ENCODE measurements around the gene COBL. TPM values are rescaled to one million over a fixed set of nuclear protein-coding genes. Genes with fewer than 3 reads are reported as not detected.

Gene COBL
- polyA plus RNA-seq, 1 donor (not counting 4 experiments of a cell fraction or from before 2014, with no cell fraction given) = 4.5 TPM

GRCh38 chr7:51314726-51315125 lies 1.9 kb downstream of the COBL start:
- DNase-seq (ENCODE audit: low read depth, low spot score) (no peak), FAIRE-seq (no peak)
- Histone ChIP-seq H3K4me3 (ENCODE audit: control insufficient read depth in 2 of 3, extremely low read depth in 1 of 3, insufficient read depth in 2 of 3, low read depth in 1 of 3, low read length in 3 of 3) (no peak overlapping the region), H3K9ac (ENCODE audit: control insufficient read depth, extremely low read depth, insufficient read depth, low read length) (no peak overlapping the region), H3K9me1 (ENCODE audit: control insufficient read depth, extremely low read depth, insufficient read depth, low read length) (no peaks in the 10 kb centered on the region), H3K9me3 (ENCODE audit: control insufficient read depth, low read depth, low read length) (no peaks in the 10 kb centered on the region), H3K27me3 (ENCODE audit: control insufficient read depth, extremely low read depth, insufficient read depth, low read length) (no peaks in the 10 kb centered on the region), H3K27ac (ENCODE audit: control insufficient read depth, insufficient read depth, low read length) (no peak overlapping the region), H4K20me1 (ENCODE audit: control insufficient read depth, extremely low read depth, insufficient read depth, low read length) (no peaks in the 10 kb centered on the region), H2AFZ (ENCODE audit: control insufficient read depth, low read length) (no peak overlapping the region), H3K4me1 (ENCODE audit: control insufficient read depth, extremely low read depth, insufficient read depth, low read length) (peaks cover 9% of the 10 kb centered on the region), H3K4me2 (ENCODE audit: control insufficient read depth, extremely low read depth, insufficient read depth, low read depth, low read length) (no peak overlapping the region), H3K36me3 (ENCODE audit: control insufficient read depth in 2 of 2, extremely low read depth in 1 of 2, insufficient read depth in 2 of 2, low read length in 2 of 2) (no peaks in the 10 kb centered on the region), H3K79me2 (ENCODE audit: control insufficient read depth, insufficient read depth, low read length) (no peaks in the 10 kb centered on the region)
- TF ChIP-seq CTCF (optimal IDR thresholded peaks at IDR 0.05 in 1 of 3, IDR thresholded peaks at IDR 0.05 in 1 of 3, conservative IDR thresholded peaks at IDR 0.05 in 1 of 3; ENCODE audit: extremely low read depth in 1 of 3, insufficient read depth in 2 of 3, low read length in 3 of 3) (no peak), EZH2 (IDR thresholded peaks at IDR 0.05; ENCODE audit: low read length) (no peak)
- dilution Hi-C loops (cut with MboI; ENCODE audit: extremely low pct_ligation_motif_present, low sequenced_read_pairs) = no loop called here

DNA sequence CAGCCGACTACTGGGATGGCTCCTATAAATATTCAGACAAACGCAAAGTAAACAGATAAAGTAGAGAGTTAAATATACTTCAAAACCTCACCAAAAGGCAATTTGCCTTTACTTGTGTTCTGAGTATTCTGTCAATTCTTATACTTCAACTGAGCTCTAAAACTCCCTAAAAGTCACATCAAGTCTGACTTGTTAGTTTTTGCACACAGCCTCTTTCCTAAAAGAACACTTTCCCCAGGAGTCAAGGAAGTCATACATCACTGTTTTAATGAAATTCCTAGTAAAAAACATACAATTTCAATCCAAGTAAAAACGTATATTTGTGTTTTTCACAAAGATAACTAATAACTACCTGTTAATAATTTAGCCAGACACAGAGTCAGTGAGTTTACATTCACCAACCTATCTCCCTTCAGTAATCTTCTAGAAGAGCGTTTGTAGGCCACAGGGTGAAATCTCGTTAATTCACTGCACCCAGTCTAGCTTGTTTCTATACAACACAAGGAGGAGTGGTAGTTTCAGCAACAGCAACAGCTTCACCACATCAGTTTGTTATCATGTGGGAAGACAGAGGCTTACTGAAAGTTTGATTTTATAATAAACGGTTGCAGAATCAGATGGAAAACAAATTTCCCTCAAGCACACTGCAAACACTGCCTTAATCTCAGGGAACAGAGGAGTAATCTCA lies 2.7 kb downstream of the COBL start:
- H3K9me3 ChIP-seq (ENCODE audit: control insufficient read depth, low read depth, low read length) = no peaks in the 10 kb centered on the region
- H3K36me3 ChIP-seq (ENCODE audit: control insufficient read depth in 2 of 2, extremely low read depth in 1 of 2, insufficient read depth in 2 of 2, low read length in 2 of 2) = no peaks in the 10 kb centered on the region
- DNase-seq (ENCODE audit: low read depth, low spot score) (no peak), FAIRE-seq (peak; percentile 67)
- no peaks in the 10 kb centered on the region for H3K9me1 ChIP-seq (ENCODE audit: control insufficient read depth, extremely low read depth, insufficient read depth, low read length)
- H3K4me3 ChIP-seq (ENCODE audit: control insufficient read depth in 2 of 3, extremely low read depth in 1 of 3, insufficient read depth in 2 of 3, low read depth in 1 of 3, low read length in 3 of 3) = no peak overlapping the region
- H3K4me1 ChIP-seq (ENCODE audit: control insufficient read depth, extremely low read depth, insufficient read depth, low read length) = peaks cover 9% of the 10 kb centered on the region
- no peaks in the 10 kb centered on the region for H4K20me1 ChIP-seq (ENCODE audit: control insufficient read depth, extremely low read depth, insufficient read depth, low read length)
- TF ChIP-seq EZH2 (IDR thresholded peaks at IDR 0.05; ENCODE audit: low read length) (no peak), CTCF (optimal IDR thresholded peaks at IDR 0.05 in 1 of 3, IDR thresholded peaks at IDR 0.05 in 1 of 3, conservative IDR thresholded peaks at IDR 0.05 in 1 of 3; ENCODE audit: extremely low read depth in 1 of 3, insufficient read depth in 2 of 3, low read length in 3 of 3) (no peak)
- H3K9ac ChIP-seq (ENCODE audit: control insufficient read depth, extremely low read depth, insufficient read depth, low read length) = no peak overlapping the region
- dilution Hi-C loops (cut with MboI; ENCODE audit: extremely low pct_ligation_motif_present, low sequenced_read_pairs) = no loop called here
- H3K27me3 ChIP-seq (ENCODE audit: control insufficient read depth, extremely low read depth, insufficient read depth, low read length) = no peaks in the 10 kb centered on the region
- no peak overlapping the region for H3K27ac ChIP-seq (ENCODE audit: control insufficient read depth, insufficient read depth, low read length)
- no peak overlapping the region for H3K4me2 ChIP-seq (ENCODE audit: control insufficient read depth, extremely low read depth, insufficient read depth, low read depth, low read length)
- H2AFZ ChIP-seq (ENCODE audit: control insufficient read depth, low read length) = peak overlapping the region; percentile 12
- no peaks in the 10 kb centered on the region for H3K79me2 ChIP-seq (ENCODE audit: control insufficient read depth, insufficient read depth, low read length)
